Endothelial cell of umbilical vein (primary cell): Measurements from ENCODE around the gene KCNH1. TPM values are rescaled to one million over a fixed set of nuclear protein-coding genes. Genes with fewer than 3 reads are reported as not detected.

Experiments used
- BruUV-seq: library from RNA; stranded (reverse); fragments of 400-500 nt; replicated peaks from 2 replicates; lab custom pipeline; 2021; lab: Mats Ljungman, UMichigan
- CTCF ChIA-PET: fragments of 300-600, 350-600 bp; sonication (Branson Sonifier 250); formaldehyde crosslinking; loops from one replicate; lab custom pipeline; 2021; ENCODE audit warnings: antibody characterized with exemption, inconsistent platforms; lab: Charles Lee
- POLR2A ChIA-PET: fragments of 300-600, 350-600 bp; sonication (Branson Sonifier 250); formaldehyde crosslinking; loops from one replicate; lab custom pipeline; 2021; ENCODE audit warnings: antibody characterized with exemption, inconsistent platforms; lab: Charles Lee
- DNase-seq: peaks from one replicate; pipeline ENCODE4 v3.0.0-alpha.2; 2011; ENCODE audit warnings: low read depth, low spot score
- FAIRE-seq: peaks from 2 replicates; lab custom pipeline; 2011; peaks lifted over from hg19 to GRCh38; lab: Jason Lieb, UNC
- H2AFZ ChIP-seq: 2 replicates; pipeline ENCODE4 v1.6.0; 2012; ENCODE audit warnings: low read depth, low read length, control low read depth, inconsistent platforms
- H3K27ac ChIP-seq: 2 replicates; pipeline ENCODE4 v1.5.1; 2011; ENCODE audit warnings: low read depth, mild to moderate bottlenecking, control low read depth, low read length, moderate library complexity; ENCODE audit not compliant: insufficient read depth
- H3K27me3 ChIP-seq, 2 experiments: 2 replicates each; pipeline versions ENCODE4 v1.6.0 to v1.6.1; 2011; ENCODE audit warnings: low read length in 2 of 2, mixed read lengths in 1 of 2; ENCODE audit not compliant: control insufficient read depth in 2 of 2, insufficient read depth in 2 of 2
- H3K36me3 ChIP-seq, 2 experiments: 2 replicates in 1 of 2; 3 replicates in 1 of 2; pipeline ENCODE4 v1.5.1; 2011; ENCODE audit warnings: low read length in 2 of 2, mild to moderate bottlenecking in 1 of 2, moderate library complexity in 1 of 2; ENCODE audit not compliant: control insufficient read depth in 2 of 2, insufficient read depth in 2 of 2; ENCODE audit errors: extremely low read depth in 1 of 2
- H3K4me1 ChIP-seq: 3 replicates; pipeline ENCODE4 v1.5.1; 2011; ENCODE audit warnings: mild to moderate bottlenecking, low read length; ENCODE audit not compliant: control insufficient read depth, insufficient read depth; ENCODE audit errors: extremely low read depth
- H3K4me2 ChIP-seq: 2 replicates; pipeline ENCODE4 v1.6.1; 2011; ENCODE audit warnings: low read length, control low read depth, mixed read lengths; ENCODE audit not compliant: insufficient read depth
- H3K4me3 ChIP-seq, 3 experiments: fragments of 200-600 bp in 1 of 3; sonication (generic), shearing (Covaris generic) in 1 of 3; replicated peaks in 1 of 3; 2 replicates each; pipeline ENCODE4 v1.5.1; 2011 to 2016; ENCODE audit warnings: control low read depth in 3 of 3, low read length in 3 of 3, mild to moderate bottlenecking in 2 of 3, inconsistent platforms in 1 of 3, low read depth in 1 of 3, moderate library complexity in 1 of 3; ENCODE audit not compliant: insufficient read depth in 1 of 3
- H3K79me2 ChIP-seq: 2 replicates; pipeline ENCODE4 v1.6.0; 2012; ENCODE audit warnings: low read length, inconsistent platforms; ENCODE audit not compliant: control insufficient read depth, insufficient read depth
- H3K9ac ChIP-seq: replicated peaks from 2 replicates; pipeline ENCODE3; 2011; ENCODE audit warnings: low read length, control low read depth; ENCODE audit not compliant: insufficient read depth; ENCODE audit errors: extremely low read depth
- H3K9me1 ChIP-seq: replicated peaks from 3 replicates; pipeline ENCODE4 v1.6.0; 2011; ENCODE audit warnings: mild to moderate bottlenecking, low read length; ENCODE audit not compliant: control insufficient read depth, insufficient read depth; ENCODE audit errors: extremely low read depth
- H3K9me3 ChIP-seq: replicated peaks from 2 replicates; pipeline ENCODE4 v1.5.1; 2012; ENCODE audit warnings: low read length, inconsistent platforms; ENCODE audit not compliant: control insufficient read depth, insufficient read depth
- H4K20me1 ChIP-seq: replicated peaks from 2 replicates; pipeline ENCODE3; 2011; ENCODE audit warnings: mild to moderate bottlenecking, low read length; ENCODE audit not compliant: control insufficient read depth, insufficient read depth; ENCODE audit errors: extremely low read depth
- EZH2 ChIP-seq: IDR thresholded peaks from 2 replicates; pipeline ENCODE4 v1.6.1; 2012; ENCODE audit warnings: borderline replicate concordance, low read depth, mild to moderate bottlenecking, moderate library complexity, low read length, inconsistent platforms; ENCODE audit not compliant: severe bottlenecking
- FOS ChIP-seq: IDR thresholded peaks from 2 replicates; pipeline ENCODE4 v1.6.1; 2011; ENCODE audit warnings: mild to moderate bottlenecking, low read length, moderate library complexity, borderline replicate concordance; ENCODE audit not compliant: insufficient read depth
- GATA2 ChIP-seq: IDR thresholded peaks from 2 replicates; pipeline ENCODE4 v1.7.0; 2011; ENCODE audit warnings: low read depth, mild to moderate bottlenecking, moderate library complexity, mixed read lengths, low read length; ENCODE audit not compliant: insufficient read length, insufficient read depth
- JUN ChIP-seq: IDR thresholded peaks from 2 replicates; pipeline ENCODE4 v1.6.1; 2011; ENCODE audit warnings: borderline replicate concordance, low read depth; ENCODE audit not compliant: insufficient read length, insufficient read depth
- MYC ChIP-seq: IDR thresholded peaks from one replicate; pipeline ENCODE4 v1.6.1; 2011; ENCODE audit warnings: mild to moderate bottlenecking, low read depth, low read length
- POLR2A ChIP-seq: IDR thresholded peaks from 2 replicates; pipeline ENCODE4 v1.6.1; 2012; ENCODE audit warnings: low read depth, mild to moderate bottlenecking, control low read depth, low read length
- POLR2AphosphoS5 ChIP-seq: IDR thresholded peaks from 2 replicates; pipeline ENCODE4 v1.6.1; 2012; ENCODE audit warnings: low read depth, mild to moderate bottlenecking, control low read depth, low read length, moderate library complexity; ENCODE audit not compliant: insufficient read depth
- dilution Hi-C: fragments of 300-500 bp; cut with MboI; formaldehyde crosslinking; loops from one replicate; pipeline ENCODE4 v1.15.0; 2019; ENCODE audit warnings: low sequenced_read_pairs; ENCODE audit not compliant: extremely low pct_ligation_motif_present
- intact Hi-C: fragments of 100-400 bp; cut with micrococcal nuclease; formaldehyde crosslinking; loops from one replicate; pipeline ENCODE4 v1.10.0; 2022
- polyA plus RNA-seq, 4 experiments: library from polyadenylated mRNA; depleted of rRNA in 3 of 4; stranded (reverse) in 3 of 4; unstranded in 1 of 4; fragments of >200 nt; gene quantifications; 2 replicates each; pipeline versions ENCODE4 v1.2.1 to v1.2.3, GENCODE V29; 2011 to 2012; ENCODE audit warnings: missing spikeins in 1 of 4
- total RNA-seq: library from RNA; stranded (reverse); gene quantifications from 2 replicates; pipeline ENCODE4 v1.2.3, GENCODE V29; 2021
- TF ChIP-seq, protein P1 (sequence below): IDR thresholded peaks from 2 replicates; pipeline ENCODE4 v1.6.1; 2011; ENCODE audit not compliant: insufficient read depth, insufficient read length
- TF ChIP-seq, protein P2 (sequence below), 2 donors: IDR thresholded peaks; 1 replicate in 1 of 2; 2 replicates in 1 of 2; pipeline ENCODE4 v1.5.1; 2011; ENCODE audit warnings: low read length in 2 of 2, mild to moderate bottlenecking in 2 of 2, moderate library complexity in 2 of 2, control low read depth in 1 of 2, inconsistent platforms in 1 of 2, low read depth in 1 of 2; ENCODE audit not compliant: insufficient read depth in 1 of 2; ENCODE audit errors: extremely low read depth in 1 of 2

Gene KCNH1
- total and polyA plus RNA-seq, 2 donors (not counting 3 experiments of a cell fraction or from before 2014, with no cell fraction given): not detected

DNA sequence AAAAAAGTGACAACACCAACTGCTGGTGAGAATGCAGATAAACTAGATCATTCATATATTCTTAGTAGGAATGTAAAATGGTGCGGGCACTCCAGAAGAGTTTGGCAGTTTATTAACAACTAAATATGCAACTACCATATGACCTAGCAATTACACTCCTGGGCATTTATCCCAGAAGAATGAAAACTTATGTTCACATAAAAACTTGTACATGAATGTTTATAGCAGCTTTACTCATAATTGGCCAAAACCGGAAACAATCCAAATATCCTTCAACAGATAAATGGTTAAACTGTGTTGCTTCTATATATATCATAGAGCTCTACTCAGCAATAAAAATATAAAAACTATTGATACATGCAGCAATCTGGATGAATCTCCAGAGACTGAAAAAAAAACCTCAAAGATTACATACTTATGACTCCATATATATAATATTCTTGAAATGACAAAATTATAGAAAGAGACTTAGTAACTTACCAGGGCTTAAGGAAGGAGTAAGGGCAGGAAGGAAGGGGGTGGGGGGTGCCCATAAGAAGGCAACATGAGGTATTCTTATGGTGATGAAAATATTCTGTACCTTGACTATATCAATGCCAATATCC is 99.9 kb downstream of the KCNH1 start:
- H3K27ac ChIP-seq: no peak overlapping the region
- no peak overlapping the region for H3K4me3 ChIP-seq
- BruUV-seq: no TSS peak
- DNase-seq (no peak), FAIRE-seq (no peak)
- CTCF ChIA-PET: no interaction called here
- H3K27me3 ChIP-seq: no peaks in the 10 kb centered on the region
- dilution Hi-C loops: no loop called here
- no peak overlapping the region for H3K9ac ChIP-seq
- POLR2A ChIA-PET: no interaction called here
- no peak overlapping the region for H2AFZ ChIP-seq
- no peaks in the 10 kb centered on the region for H3K9me1 ChIP-seq
- H3K9me3 ChIP-seq: no peaks in the 10 kb centered on the region
- H3K4me2 ChIP-seq: no peak overlapping the region
- no peaks in the 10 kb centered on the region for H3K79me2 ChIP-seq
- H4K20me1 ChIP-seq: no peaks in the 10 kb centered on the region
- no peaks in the 10 kb centered on the region for H3K4me1 ChIP-seq
- intact Hi-C loops: no loop called here
- TF ChIP-seq POLR2A: no peak
- TF ChIP-seq EZH2: no peak
- TF ChIP-seq MYC: no peak
- TF ChIP-seq GATA2: no peak
- TF ChIP-seq, protein P1, sequence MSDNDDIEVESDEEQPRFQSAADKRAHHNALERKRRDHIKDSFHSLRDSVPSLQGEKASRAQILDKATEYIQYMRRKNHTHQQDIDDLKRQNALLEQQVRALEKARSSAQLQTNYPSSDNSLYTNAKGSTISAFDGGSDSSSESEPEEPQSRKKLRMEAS: no peak
- TF ChIP-seq FOS: no peak
- TF ChIP-seq, protein P2, sequence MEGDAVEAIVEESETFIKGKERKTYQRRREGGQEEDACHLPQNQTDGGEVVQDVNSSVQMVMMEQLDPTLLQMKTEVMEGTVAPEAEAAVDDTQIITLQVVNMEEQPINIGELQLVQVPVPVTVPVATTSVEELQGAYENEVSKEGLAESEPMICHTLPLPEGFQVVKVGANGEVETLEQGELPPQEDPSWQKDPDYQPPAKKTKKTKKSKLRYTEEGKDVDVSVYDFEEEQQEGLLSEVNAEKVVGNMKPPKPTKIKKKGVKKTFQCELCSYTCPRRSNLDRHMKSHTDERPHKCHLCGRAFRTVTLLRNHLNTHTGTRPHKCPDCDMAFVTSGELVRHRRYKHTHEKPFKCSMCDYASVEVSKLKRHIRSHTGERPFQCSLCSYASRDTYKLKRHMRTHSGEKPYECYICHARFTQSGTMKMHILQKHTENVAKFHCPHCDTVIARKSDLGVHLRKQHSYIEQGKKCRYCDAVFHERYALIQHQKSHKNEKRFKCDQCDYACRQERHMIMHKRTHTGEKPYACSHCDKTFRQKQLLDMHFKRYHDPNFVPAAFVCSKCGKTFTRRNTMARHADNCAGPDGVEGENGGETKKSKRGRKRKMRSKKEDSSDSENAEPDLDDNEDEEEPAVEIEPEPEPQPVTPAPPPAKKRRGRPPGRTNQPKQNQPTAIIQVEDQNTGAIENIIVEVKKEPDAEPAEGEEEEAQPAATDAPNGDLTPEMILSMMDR (IDR thresholded peaks at IDR 0.05; ENCODE audit: extremely low read depth in 1 of 2, insufficient read depth in 1 of 2, low read depth in 1 of 2, low read length in 2 of 2): no peak
- no peak for TF ChIP-seq JUN
- no peak for TF ChIP-seq POLR2AphosphoS5
- H3K36me3 ChIP-seq: no peaks in the 10 kb centered on the region
